GM12872 (cell line): ENCODE data around the gene MCM8.

ENCODE experiments used
- CTCF ChIP-seq: IDR thresholded peaks from 3 replicates; pipeline ENCODE4 v1.5.1; 2011; ENCODE audit warnings: low read depth, mild to moderate bottlenecking, low read length, moderate library complexity; ENCODE audit not compliant: insufficient read depth

The MCM8 gene

DNA sequence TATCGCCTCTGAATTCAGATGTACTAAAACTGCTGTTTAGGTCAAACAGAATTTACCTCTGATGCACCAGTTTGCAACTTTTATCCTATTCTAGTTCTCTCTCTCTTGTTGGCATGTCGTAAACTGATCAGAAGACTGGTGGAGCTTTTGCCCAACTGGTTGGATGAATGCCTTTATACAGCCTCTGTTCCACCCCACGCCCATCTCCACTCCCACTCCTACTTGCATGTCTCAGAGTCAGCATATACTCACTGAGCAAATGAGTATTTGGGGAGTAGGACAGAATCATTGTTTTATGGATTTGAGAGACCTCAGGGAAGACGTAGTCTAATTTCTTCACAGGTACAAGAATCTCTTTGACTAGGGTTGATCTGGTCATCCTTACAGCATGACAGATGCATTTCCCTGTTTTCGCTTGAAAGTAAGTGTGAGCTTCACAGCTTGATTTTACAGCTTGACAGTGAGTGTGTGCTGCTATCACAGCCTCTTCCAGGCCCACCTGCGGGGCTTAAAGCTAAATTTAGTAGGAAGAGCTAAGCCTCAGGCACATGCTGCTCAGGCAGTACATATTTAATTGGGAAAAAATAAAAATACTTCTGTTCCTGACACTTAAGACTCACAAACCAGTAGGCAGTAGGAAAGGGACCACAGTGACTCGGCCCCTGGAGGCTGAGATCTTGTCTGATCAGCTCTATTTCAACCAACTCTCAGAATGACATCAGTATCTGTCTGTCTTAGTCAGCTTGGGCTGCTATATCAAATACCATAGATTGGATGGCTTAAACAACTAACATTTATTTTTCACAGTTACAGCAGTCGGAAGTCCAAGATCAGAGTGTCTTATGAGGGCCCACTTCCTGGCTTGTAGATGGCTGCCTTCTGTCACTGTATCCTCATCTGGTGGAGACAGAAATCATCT is 30.6 kb upstream of the MCM8 start:
- TF ChIP-seq CTCF, result no peak

GRCh38 chr20:5920581-5920980 is 29.9 kb upstream of the MCM8 start:
- TF ChIP-seq CTCF, result no peak

DNA sequence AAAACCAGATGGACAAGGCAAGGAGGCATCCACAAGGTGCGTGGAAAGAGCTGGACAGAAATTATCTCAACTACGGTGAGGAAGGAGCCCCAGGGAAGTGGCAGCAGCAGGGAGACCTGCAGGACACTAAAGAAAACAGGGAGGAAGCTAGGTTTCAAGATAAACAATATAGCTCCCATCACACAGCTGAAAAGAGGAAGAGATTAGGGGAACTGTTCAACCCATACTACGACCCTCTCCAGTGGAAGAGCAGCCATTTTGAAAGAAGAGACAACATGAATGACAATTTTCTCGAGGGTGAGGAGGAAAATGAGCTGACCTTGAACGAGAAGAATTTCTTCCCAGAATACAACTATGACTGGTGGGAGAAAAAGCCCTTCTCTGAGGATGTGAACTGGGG is 27.0 kb upstream of the MCM8 start:
- no peak for TF ChIP-seq CTCF

DNA sequence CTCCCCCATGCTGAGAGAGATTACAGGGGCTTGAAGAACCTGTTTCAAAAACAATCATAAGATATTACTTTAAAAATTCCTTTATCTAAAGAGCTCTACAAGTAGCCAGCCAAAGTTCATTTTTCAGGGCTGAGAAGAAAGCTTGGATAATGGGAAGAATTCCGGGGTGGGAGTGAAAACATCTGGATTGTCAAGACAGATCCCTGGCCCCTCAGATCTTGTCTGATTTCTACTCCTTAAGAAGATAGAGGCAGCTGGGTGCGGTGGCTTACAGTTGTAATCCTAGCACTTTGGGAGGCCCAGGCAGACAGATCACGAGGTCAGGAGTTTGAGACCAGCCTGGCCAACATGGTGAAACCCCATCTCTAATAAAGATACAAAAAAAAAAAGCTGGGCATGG is 24.9 kb upstream of the MCM8 start:
- TF ChIP-seq CTCF, result no peak

- TF ChIP-seq CTCF, result no peak
Measured at GRCh38 chr20:5927749-5928462, 22.5 kb upstream of the MCM8 start.

- no peak for TF ChIP-seq CTCF
Measured at GRCh38 chr20:5928836-5929715, 21.4 kb upstream of the MCM8 start.

DNA sequence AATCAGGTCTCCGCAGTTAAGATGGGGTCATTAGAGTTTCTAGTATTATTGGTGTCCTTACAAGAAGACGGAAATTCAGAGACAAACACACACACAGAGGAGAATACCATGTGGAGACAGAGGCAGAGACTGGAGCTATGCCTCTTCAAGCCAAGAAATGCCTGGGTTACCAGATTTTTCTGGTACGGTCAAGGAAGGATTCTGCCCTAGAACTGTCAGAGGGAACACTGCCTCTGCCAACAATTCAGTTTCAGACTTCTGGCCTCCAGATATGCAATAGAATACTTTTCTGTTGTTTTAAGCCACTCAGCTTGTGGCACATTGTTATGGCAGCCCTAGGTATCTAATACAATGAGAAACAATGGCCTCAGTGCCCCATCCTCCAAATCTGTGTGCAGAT is 19.0 kb upstream of the MCM8 start:
- no peak for TF ChIP-seq CTCF
